CD4-positive, alpha-beta T cell treated with Interleukin-15 for 4 hours (primary cell): ENCODE data around the gene ABHD17A.

Experiments used
- DNase-seq: peaks from one replicate; pipeline ENCODE4 v3.0.0-alpha.2; 2020; ENCODE audit warnings: low spot score

ABHD17A gene

GRCh38 chr19:1863638-1864479 is 21.4 kb downstream of the ABHD17A start:
- peak; percentile 92 for DNase-seq

GRCh38 chr19:1863328-1863637 is 22.0 kb downstream of the ABHD17A start, which contains the start of gene KLF16:
KLF16 (minus strand) TSS chr19:1863579; CDS start chr19:1863497, 82 bp downstream.
- no peak for DNase-seq

GRCh38 chr19:1862424-1863327 is 22.6 kb downstream of the ABHD17A start:
- DNase-seq, result no peak

GRCh38 chr19:1862068-1862423 is 23.2 kb downstream of the ABHD17A start:
- no peak for DNase-seq

GRCh38 chr19:1861599-1862031 is 23.7 kb downstream of the ABHD17A start:
- DNase-seq, result no peak

GRCh38 chr19:1860821-1861598 is 24.3 kb downstream of the ABHD17A start:
- DNase-seq, result no peak

GRCh38 chr19:1860042-1860775 is 25.1 kb downstream of the ABHD17A start:
- peak; percentile 76 for DNase-seq

GRCh38 chr19:1859331-1859781 is 25.9 kb downstream of the ABHD17A start:
- no peak for DNase-seq

GRCh38 chr19:1858412-1859081 is 26.7 kb downstream of the ABHD17A start:
- no peak for DNase-seq

GRCh38 chr19:1857648-1858326 is 27.5 kb downstream of the ABHD17A start:
- DNase-seq, result no peak

- DNase-seq, result no peak
These were observed 28.3 kb downstream of the ABHD17A start for GRCh38 chr19:1856698-1857603.

- DNase-seq, result no peak
These were observed 29.0 kb downstream of the ABHD17A start for GRCh38 chr19:1856345-1856697.

- no peak for DNase-seq
These were observed 29.5 kb downstream of the ABHD17A start for GRCh38 chr19:1855828-1856255.

GRCh38 chr19:1855040-1855827 is 30.1 kb downstream of the ABHD17A start:
- DNase-seq, result peak; percentile 89

- no peak for DNase-seq
These were observed 30.7 kb downstream of the ABHD17A start for GRCh38 chr19:1854542-1855039.

- no peak for DNase-seq
These were observed 31.2 kb downstream of the ABHD17A start for GRCh38 chr19:1854039-1854541.

GRCh38 chr19:1853295-1854038 is 31.8 kb downstream of the ABHD17A start:
- DNase-seq, result peak; percentile 79
